GM21526 (cell line): ENCODE results near the gene BNIP1.
"Not testable (repeated sequence)": the region's sequence is repeated elsewhere in the genome, so short reads cannot be mapped to it uniquely, and the experiment has no call there.

Experiments
- ATAC-seq: cut with Tn5 transposase; IDR thresholded peaks from one replicate; pipeline ENCODE4 v1.9.1; 2021; ENCODE audit warnings: moderate library complexity; ENCODE audit not compliant: unreplicated experiment, low FRiP score

Gene BNIP1, protein sequence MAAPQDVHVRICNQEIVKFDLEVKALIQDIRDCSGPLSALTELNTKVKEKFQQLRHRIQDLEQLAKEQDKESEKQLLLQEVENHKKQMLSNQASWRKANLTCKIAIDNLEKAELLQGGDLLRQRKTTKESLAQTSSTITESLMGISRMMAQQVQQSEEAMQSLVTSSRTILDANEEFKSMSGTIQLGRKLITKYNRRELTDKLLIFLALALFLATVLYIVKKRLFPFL

DNA sequence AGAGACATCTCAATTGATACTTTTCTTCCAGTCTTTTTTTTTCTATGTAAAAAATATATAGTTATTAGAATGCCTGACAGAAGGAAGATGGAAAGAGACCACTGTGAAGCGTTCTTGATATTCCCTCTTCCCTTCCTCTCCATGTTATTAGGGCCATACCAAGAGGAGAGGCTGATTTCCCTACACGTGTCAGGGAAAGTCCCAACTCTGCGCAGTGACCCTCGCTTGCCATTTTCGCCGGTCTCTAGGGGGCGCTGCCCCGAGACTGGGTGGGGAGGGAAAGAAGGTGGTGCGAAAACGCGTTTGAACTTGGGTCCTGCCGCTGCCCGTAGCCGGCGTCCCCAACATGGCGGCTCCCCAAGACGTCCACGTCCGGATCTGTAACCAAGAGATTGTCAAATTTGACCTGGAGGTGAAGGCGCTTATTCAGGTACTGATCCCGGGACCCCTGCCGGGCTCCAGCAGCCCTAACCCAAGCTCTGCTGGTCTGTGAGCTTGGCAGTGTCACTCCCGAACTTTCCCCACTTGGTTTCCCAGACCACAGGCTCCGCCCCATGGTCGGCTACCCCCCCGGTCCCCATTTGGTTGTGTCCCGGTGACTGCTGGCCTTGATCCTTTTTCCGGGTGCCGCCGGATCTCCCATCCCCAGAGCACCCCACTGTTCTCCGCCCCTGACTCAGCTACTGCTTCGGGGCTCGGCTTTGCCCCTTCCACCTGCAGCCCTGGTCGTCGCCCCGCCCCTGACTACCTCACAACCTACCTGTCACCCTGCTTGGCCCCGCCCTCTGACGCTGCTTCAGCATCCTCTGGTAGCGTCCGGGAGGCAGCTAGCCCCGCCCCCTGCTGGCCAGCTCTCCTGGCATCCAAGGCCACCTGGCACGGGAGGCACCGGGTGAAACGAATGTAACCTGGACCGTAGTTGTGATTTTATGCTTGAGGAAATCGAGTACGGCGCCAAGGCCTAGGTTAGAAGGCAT, at the start of gene BNIP1:
Gene BNIP1, plus strand, starts transcription at position 332 of the 977 bp plus-strand sequence. Its CDS starts 15 bp downstream, at position 347.
- peak; percentile 91 for ATAC-seq

DNA sequence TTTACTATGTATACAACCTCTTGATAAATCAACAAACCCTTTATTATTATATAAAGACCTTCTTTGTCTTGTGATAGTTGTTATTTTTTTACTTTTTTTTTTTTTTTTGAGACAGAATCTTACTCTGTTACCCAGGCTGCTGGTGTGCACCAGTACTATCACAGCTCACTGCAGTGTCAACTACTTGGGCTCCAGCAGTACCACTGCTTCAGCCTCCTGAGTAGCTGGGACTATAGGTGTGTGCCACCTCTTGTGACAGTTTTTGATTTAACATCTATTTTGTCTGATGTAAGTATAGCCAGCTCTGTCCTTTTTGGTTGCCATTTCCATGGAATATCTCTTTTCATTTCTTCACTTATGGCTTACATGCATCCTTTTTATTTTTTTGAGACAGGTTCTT, 45.5 kb upstream of the BNIP1 start:
- no peak for ATAC-seq

DNA sequence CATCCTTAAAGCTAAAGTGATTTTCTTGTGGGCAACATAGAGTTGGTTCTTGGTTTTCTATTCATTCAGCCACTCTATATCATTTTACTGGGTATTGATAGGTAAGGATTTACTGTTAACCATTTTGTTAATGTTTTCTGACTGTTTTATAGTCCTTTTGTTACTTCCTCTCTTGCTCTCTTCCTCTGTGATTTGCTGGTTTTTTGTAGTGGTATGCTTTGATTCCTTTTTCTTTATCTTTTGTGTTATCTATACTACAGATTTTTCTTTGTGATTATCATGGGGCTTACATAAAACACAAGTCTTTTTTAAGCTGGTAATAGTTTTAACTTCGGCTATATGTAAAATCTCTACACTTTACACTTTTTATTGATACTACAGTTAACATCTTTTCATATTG, 44.9 kb upstream of the BNIP1 start:
- ATAC-seq, result no peak

DNA sequence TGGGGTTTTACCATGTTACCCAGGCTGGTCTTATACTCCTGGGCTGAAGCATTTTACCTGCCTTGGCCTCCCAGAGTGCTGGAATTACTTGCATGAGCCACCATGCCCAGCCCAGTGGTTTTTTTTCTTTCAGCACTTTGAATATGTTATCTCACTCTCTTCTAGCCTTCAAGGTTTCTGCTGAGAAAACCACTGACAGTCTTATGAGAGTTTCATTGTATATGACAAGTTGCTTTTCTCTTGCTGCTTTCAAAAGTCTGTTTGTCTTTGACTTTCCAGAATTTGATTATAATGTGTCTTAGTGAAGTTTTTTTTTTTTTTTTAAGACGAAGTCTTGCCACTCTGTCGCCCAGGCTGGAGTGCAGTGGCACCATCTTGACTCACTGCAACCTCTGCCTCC, 43.1 kb upstream of the BNIP1 start:
- ATAC-seq, result no peak

DNA sequence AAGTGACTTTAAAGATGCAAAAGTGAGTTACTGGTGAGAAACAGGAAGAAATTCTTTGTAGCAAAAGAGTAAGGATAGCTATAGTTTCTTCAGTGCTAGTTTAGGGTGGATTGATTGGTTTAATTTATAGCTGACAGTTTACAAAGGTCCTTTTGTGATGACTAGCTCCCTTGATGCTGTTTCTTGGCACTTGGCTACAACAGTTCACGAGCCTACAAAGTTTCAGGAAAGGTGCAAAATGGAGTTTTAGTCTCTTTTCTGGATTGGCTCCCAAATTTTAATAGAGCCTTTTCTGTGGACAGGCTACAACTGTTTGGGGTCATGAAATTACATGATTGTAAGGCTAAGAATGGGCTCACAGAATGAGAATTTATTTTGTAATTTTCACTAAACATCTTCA, 40.9 kb upstream of the BNIP1 start:
- ATAC-seq, result no peak

DNA sequence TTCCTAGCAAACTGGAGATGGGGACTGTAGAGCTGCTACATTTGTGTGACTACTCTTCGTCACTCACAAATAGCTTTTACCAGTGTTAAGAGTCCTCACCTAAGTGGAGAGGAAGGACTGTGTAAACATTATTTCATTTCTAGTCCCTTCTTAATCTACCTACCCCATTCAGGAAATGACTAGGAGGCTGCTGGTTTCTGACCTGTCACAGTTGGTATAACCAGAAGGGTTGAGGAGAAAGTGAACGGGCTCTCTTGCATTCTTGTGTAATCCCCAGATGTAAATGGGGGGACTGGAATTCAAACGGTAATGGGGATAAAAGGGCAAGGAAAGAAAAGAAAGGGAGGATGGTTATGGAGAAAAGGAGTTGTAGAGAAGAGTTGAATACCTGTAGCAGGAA, 35.4 kb upstream of the BNIP1 start:
- no peak for ATAC-seq

DNA sequence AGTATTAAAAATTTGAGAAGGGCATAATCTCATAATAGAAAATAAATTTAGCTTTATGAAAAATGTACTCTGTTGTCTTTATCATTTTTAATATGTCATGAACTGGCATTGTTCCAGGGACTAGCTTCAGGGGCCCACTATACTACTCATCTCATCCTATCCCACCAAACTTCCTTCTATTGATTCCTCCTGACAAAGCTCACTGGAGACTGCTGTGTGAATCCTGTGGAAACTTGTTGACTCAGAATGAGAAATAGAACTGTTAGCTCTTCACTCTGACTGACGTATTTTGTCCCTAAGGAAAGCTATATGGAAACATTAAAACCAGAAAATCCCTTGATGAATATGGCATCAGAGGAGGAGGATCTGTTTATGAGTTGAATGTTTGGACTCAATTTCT, 29.8 kb upstream of the BNIP1 start:
- no peak for ATAC-seq

DNA sequence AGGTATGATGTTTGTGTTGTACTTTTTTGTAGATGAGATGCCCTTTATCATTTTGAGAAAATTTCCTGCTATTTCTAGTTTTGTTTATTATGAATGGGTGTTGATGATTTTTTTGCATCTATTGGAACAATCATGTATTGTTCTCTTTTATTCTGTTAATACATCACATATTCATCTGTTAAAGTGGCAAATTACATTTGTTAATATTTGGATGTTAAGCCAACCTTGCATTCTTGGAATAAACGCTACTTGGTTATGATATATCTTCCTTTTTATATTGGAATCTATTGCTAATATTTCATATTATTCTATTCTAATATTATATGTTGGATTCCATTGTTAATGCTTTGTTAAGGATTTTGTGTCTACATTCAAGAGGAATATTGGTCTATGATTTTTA, 24.6 kb upstream of the BNIP1 start:
- no peak for ATAC-seq

DNA sequence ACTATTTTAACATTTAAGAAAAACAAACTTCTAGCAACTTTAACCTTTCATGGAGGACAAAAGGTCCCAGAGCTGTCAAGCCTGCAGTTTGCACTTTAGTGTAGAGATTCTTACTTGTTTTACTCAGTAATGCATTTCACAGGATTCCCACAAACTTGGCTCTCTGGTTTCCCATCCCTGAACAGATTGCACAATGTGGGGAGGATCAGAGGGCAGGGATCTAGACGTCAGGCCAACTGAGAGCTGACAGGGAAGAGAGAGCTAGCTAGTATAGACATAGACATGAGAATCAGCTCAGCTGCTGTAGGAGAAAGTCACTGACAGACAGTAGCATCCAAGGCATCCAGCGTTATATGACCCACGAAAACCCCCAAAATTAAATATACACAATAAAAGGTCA, 20.9 kb upstream of the BNIP1 start:
- no peak for ATAC-seq

DNA sequence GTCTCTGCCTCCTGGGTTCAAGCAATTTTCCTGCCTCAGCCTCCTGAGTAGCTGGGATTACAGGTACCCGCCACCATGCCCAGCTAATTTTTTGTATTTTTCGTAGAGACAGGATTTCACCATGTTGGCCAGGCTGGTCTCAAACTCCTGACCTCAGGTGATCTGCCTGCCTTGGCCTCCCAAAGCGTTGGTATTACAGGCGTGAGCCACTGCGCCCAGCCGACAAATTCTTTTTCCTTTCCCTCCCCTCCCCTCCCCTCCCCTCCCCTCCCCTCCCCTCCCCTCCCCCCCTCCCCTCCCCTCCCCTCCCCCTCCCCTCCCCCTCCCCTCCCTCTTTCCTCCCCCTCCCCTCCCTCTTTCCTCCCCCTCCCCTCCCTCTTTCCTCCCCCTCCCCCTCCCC, 12.2 kb upstream of the BNIP1 start:
- not testable (repeated sequence) for ATAC-seq

DNA sequence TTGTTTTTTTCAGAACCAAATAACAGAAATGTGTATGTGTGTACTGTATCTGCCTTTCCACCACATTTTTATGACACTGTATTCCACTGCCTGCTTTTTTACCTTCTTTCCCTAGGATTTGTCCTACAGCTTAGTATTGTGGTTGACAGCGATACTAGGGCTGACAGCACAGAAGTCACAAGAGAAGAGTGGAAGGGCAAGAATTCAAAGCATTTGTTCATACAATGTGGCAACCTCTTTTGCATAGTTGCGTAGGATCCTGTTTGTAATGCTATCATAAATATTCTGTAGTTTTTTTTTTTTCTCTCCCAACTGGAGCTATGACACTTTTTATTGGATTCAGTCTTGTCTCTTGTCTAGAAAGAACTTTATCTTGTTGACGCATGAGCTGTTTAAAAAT, 5.6 kb upstream of the BNIP1 start:
- ATAC-seq, result no peak

DNA sequence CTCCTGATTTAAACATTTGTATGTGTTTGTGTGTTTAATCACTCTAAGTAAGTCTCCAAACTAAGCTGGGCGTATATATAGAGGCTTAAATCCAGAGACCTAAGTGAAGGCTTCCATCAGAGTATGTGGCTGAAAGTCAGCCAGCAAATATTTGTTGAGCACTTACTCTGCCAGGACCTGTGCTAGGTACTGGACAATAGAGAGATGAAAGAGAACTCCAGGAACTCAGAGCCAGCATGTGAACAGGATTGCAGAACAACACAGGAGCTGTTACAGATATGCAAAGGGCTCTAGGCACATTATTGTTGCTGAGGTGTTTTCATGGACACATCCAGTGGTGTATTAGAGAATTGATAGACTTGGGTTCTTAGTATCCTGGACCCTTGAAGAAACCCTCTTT, 4.7 kb upstream of the BNIP1 start:
- no peak for ATAC-seq

DNA sequence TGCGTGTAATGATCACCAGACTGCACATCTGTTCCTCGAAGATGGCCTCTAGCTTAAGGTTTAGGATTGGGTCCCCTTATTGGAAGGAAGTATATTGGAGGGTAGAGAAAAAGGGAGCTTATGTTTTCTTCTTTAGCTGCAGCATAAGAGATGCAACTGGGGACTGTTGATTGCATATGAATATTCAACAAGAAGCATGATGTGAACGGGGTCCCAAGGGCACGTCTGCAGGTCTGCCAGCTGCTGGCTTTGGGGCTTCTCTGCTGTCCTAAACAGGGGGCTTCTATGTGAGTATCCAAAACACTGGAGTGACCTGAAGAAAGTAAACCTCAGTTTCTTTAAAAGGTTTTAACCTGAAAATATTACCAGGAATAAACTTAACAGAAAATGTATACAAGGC, 3.6 kb upstream of the BNIP1 start:
- no peak for ATAC-seq

DNA sequence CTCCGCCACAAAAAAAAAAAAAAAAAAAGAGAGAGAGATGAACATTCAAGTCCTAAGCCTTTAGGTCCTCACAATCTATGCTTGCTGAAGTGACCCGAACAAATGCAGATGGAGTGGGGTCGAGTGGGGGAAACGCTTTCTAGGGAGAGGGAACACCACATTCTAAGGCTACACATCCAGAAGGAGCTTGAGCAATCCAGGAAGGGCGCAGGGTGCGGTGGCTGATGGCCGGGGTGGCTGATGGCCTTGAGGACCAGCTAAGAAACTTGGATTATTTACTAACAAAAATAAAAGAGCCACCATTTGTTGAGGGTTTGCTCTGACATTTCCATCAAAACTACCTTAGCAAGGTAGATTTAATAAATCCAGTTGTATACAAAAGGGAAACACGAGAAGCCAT, 764 bp upstream of the BNIP1 start:
- ATAC-seq, result no peak

DNA sequence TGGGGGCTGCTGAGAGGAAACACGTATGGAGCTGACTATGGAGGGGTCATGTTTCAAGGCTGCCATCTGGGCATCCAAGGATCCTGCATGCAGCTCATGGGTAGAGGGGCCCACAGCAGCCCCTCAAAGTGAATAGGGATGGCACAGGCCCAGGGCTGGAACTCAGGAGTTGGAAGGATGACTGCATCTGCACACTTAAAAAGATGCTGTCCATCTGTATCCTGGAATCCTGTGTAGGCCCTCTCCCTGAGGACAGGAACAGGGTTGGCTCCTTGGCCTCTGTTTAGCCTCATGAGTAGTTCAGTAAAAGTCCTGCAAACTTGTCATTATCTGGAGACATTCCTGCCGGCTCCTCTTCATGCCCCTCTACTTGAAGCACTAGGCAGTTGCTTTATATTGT, 4.0 kb downstream of the BNIP1 start:
- ATAC-seq, result no peak

DNA sequence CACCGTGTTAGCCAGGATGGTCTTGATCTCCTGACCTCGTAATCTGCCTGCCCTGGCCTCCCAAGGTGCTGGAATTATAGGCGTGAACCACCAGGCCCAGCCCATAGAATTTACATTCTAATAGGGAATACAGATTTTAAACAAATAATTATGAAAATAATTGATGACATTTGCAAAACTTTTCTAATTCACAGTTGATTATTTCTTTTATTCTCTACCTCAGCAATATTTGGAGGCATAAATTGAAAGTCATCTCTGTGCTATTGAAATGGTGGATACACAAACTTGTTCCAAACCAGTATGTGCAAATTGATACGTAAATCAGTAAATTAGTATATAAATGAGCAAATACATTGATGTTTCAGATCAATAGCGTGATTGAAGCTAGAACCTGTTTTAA, 8.2 kb downstream of the BNIP1 start:
- ATAC-seq, result no peak

DNA sequence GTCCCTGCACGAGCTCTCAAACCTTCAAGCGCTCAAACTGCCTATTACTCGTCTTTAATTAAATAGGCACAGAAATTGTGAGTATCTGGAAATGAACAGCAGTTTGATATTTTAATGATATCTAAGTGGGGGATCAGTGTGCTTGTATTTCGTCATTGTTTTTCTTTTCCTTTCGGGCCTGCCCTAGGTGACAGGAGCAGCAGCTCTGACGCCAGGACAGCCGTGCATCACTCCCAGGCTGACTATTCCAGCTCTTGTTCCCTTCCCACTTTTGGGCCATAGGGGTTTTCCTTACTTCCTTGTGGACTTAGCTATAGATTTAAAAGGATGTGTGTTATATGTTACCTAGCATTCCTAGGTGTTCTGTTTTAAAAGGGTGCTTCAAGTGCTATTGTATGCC, 9.5 kb downstream of the BNIP1 start:
- ATAC-seq, result no peak

DNA sequence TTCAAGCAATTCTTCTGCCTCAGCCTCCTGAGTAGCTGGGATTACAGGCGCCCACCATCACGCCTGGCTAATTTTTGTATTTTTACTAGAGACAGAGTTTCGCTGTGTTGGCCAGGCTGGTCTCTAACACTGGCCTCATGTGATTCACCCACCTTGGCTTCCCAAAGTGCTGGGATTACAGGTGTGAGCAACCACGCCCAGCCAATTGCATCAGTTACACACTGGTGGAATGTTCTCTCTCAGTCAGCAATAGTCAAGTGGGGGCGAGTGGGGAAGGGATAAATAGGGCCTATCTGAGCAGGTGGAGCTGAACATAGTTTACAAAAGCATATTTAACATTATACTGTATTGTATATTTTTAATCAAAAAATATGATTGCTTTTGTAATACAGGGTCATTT, 10.3 kb downstream of the BNIP1 start:
- not testable (repeated sequence) for ATAC-seq

DNA sequence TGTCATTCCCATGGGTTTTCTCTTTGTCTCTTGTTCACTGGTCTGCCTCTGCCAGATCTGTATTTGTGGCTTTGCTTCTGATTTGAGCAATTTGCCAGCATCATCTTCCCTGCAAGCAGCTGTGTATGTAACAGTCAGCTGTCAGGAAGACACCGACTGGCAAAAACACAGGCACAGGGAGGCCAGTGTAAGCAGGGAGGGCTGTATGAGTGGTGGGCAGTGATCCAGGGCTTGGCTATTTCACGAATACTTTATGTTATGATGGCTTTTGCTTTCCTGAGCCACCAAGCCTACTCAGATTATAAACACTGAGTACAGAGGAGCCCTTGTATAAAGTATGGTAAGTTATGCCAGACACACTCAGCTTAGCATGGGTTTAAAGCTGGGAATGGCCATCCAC, 11.6 kb downstream of the BNIP1 start:
- ATAC-seq, result no peak

DNA sequence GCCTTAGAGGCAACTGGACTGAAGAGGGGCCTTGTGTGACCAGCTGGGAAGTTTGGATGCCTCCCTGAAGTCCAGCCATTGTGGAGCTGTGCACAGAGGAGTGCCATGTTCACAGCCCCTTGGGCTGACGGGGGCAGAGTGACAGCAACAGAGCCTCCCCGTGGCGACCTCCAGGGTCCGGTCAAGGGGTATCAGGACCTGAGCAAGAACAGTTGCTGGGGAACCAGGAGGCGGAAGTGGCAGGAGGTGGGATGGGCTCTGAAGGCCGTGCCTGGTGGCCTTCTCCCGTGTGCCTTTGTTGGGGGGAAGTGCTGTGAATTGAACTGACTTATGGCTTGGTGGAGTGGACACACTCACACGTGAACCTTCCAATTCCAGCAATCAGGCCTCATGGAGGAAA, 14.0 kb downstream of the BNIP1 start:
- ATAC-seq, result no peak

DNA sequence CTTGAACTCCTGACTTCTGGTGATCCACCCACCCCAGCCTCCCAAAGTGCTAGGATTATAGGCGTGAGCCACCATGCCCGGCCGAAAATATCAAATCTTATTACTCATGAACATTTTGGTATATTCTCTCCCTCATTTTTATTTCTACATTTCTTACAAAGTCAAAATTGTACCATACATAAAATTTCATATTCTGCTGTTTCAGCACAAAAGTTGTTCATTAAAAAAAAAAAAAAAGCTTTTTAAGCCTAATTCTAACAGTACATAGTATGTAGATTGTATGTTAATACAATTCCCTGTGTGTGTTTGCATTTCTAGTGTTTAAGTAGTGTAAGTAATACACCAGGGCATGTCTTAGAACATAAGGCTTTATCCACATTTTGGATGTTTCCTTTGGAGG, 14.9 kb downstream of the BNIP1 start:
- no peak for ATAC-seq

DNA sequence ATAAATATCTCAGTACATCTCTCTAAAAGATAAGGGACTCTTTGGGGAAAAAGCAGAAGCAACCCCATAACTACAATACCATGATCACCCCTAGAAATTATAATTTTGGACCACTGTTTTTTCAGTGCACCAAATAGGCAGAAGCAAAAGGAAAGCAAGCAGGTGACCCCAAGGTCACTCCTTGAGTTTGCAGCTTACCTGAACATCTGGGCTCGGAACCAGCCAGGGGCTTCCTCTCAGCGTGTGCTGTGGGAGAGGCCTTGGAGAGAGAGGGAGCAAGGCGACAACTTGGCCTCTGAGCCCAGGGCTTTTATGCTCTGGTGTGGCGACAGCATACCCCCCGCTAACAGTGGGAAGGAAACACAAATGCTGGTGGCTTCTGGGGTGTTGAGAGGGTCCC, 16.8 kb downstream of the BNIP1 start:
- ATAC-seq, result no peak
